T-helper 2 cell treated with Interferon-gamma antibody and Interleukin-4, amounts not matched to agents 5 μg/mL and 100 μg/mL, for 36 hours (primary cell): ENCODE results near the gene COL4A1.

Source experiments
- DNase-seq: peaks from one replicate; pipeline ENCODE4 v3.0.0; 2021; ENCODE audit warnings: low spot score
- H3K27ac Mint-ChIP-seq: one replicate; pipeline ENCODE4 v1.8.0; 2021; ENCODE audit warnings: mild to moderate bottlenecking, mixed read lengths
- H3K27me3 Mint-ChIP-seq: one replicate; pipeline ENCODE4 v1.8.0; 2021; ENCODE audit warnings: low read depth, mixed read lengths
- H3K36me3 Mint-ChIP-seq: one replicate; pipeline ENCODE4 v1.8.0; 2021; ENCODE audit warnings: low read depth, mixed read lengths
- H3K4me1 Mint-ChIP-seq: one replicate; pipeline ENCODE4 v1.8.0; 2021; ENCODE audit warnings: low read depth, mixed read lengths
- H3K4me3 Mint-ChIP-seq: one replicate; pipeline ENCODE4 v1.8.0; 2022; ENCODE audit warnings: mild to moderate bottlenecking, moderate library complexity, mixed read lengths
- H3K9me3 Mint-ChIP-seq: one replicate; pipeline ENCODE4 v1.8.0; 2021; ENCODE audit warnings: mixed read lengths

The COL4A1 gene

DNA sequence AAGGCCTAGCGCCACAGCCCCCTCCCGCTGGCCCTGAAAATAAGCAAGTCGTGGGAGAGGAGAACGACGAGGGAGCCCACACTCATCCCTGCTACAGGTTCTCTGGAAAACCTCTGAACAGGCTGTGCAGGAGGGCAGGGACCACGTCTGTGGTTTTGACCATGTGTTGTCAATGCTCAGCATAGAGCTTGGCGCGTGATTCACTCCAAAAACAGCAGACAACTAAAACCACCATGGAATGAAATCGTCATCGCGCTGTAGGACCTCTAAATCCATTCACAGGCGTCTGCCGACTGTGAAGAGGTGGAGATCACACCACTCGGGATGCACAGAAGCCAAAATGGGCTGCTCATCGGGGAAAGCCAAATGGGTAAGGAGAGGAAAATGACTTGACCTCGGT lies 121.3 kb downstream of the COL4A1 start:
- Mint-ChIP-seq H3K36me3 (no peaks in the 10 kb centered on the region), H3K27me3 (no peaks in the 10 kb centered on the region), H3K27ac (no peak overlapping the region), H3K4me1 (no peaks in the 10 kb centered on the region), H3K4me3 (no peak overlapping the region), H3K9me3 (no peaks in the 10 kb centered on the region)
- DNase-seq, result no peak

DNA sequence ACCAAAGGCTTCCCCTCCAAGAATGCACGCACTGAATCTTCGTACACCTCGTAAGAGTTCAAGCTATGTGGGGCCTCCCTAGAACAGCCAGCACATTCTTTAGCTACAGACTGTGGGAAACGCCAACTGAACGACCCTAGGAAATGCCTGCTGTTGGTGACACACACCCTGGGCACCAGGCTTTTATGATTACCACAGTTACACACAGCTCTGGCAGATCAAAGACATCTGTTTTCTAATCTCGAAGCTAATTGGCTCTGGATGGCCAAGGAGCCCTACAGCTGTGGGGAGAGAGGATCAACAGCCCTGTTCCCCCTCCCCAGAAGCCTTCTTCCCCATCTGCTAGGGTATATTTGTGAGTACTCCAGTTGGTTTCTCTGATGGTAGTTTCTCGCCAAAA lies 123.0 kb downstream of the COL4A1 start:
- no peak overlapping the region for H3K27ac Mint-ChIP-seq
- no peak for DNase-seq
- H3K27me3 Mint-ChIP-seq, result no peaks in the 10 kb centered on the region
- no peaks in the 10 kb centered on the region for H3K9me3 Mint-ChIP-seq
- no peaks in the 10 kb centered on the region for H3K4me1 Mint-ChIP-seq
- H3K4me3 Mint-ChIP-seq, result no peak overlapping the region
- no peaks in the 10 kb centered on the region for H3K36me3 Mint-ChIP-seq

DNA sequence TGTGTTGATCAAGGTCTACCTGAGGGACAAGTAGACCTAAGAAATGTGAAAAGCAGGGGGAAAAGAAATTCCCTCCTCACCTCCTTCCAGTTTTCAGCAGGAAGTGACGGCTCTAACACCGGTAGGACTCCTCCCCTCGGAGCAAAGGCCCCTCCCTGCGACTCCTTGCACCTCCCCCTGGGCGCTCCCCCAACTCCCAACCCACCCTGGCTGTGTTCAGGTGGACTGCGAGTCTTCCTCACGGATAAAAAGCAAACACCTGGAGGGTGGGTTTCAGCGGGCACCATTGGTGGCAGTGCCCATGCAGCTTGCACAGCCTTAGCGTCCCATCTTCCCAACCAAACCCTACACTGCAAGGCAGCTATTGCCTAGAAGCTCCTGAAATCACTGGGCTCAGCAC lies 124.5 kb downstream of the COL4A1 start:
- Mint-ChIP-seq H3K27me3 (no peaks in the 10 kb centered on the region), H3K27ac (no peak overlapping the region), H3K9me3 (no peaks in the 10 kb centered on the region), H3K4me1 (no peaks in the 10 kb centered on the region), H3K36me3 (no peaks in the 10 kb centered on the region), H3K4me3 (no peak overlapping the region)
- no peak for DNase-seq

GRCh38 chr13:110182003-110182402 lies 125.0 kb downstream of the COL4A1 start:
- H3K27ac Mint-ChIP-seq, result no peak overlapping the region
- no peaks in the 10 kb centered on the region for H3K4me1 Mint-ChIP-seq
- no peak for DNase-seq
- no peak overlapping the region for H3K4me3 Mint-ChIP-seq
- no peaks in the 10 kb centered on the region for H3K9me3 Mint-ChIP-seq
- no peaks in the 10 kb centered on the region for H3K27me3 Mint-ChIP-seq
- H3K36me3 Mint-ChIP-seq, result no peaks in the 10 kb centered on the region

DNA sequence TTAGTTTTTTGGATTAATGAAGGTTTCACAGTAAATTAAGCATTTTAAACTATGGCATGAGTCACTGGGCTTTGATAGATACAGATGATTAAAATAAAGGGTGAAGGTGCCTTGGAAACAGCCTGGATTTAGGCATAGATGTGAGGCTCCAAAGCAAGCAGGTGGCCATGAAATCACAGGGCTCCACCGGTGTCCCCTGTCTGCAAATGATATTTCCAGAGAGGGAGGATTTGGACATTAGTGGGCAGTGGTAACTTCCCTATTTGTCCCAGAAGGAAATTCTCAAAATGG lies 127.2 kb downstream of the COL4A1 start:
- no peak for DNase-seq
- no peaks in the 10 kb centered on the region for H3K36me3 Mint-ChIP-seq
- peaks cover 1% of the 10 kb centered on the region for H3K9me3 Mint-ChIP-seq
- no peak overlapping the region for H3K27ac Mint-ChIP-seq
- no peak overlapping the region for H3K4me3 Mint-ChIP-seq
- H3K27me3 Mint-ChIP-seq, result no peaks in the 10 kb centered on the region
- H3K4me1 Mint-ChIP-seq, result no peaks in the 10 kb centered on the region

DNA sequence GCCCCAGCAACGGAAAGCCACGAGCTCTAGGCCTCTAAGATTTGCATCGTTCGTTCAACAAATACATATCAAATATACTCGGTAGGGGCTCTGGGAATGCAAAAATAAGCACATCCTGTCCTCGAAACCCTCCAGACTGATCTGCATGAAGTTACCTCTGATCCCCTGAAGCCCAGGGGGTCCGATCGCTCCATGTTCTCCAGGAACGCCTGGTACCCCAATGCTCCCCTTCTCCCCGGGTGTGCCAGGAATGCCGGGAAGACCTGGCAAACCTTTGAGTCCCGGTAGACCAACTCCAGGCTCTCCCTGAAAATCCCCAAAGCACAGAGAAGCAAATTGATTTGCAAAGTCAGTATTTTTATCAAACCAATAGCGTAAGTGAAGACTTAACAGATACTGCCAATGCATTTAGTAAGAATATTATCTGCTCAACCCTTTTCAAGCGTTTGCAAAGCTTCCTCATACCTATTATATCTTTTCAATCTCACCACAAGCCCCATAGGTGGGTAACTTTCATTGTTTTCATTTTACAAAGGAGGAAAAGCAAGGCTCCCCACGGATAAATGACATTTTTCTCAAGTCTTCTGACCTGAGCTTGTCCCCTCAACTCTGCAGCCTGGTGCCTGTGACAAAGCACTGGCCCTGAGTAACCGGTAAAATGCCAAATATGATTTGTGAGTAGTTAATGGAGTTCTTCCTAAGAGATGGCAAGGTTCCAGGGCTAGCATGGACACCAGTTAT lies 127.7 kb downstream of the COL4A1 start:
- Mint-ChIP-seq H3K9me3 (peaks cover 4% of the 10 kb centered on the region), H3K4me3 (no peak overlapping the region), H3K36me3 (no peaks in the 10 kb centered on the region), H3K27ac (no peak overlapping the region), H3K27me3 (no peaks in the 10 kb centered on the region), H3K4me1 (no peaks in the 10 kb centered on the region)
- DNase-seq, result no peak

- no peak for DNase-seq
- Mint-ChIP-seq H3K36me3 (no peaks in the 10 kb centered on the region), H3K4me3 (no peak overlapping the region), H3K9me3 (peaks cover 11% of the 10 kb centered on the region), H3K27me3 (no peaks in the 10 kb centered on the region), H3K4me1 (no peaks in the 10 kb centered on the region), H3K27ac (no peak overlapping the region)
Measured at GRCh38 chr13:110177790-110178189, 129.2 kb downstream of the COL4A1 start.

GRCh38 chr13:110176431-110176830 lies 130.5 kb downstream of the COL4A1 start:
- H3K4me3 Mint-ChIP-seq, result no peak overlapping the region
- no peaks in the 10 kb centered on the region for H3K36me3 Mint-ChIP-seq
- H3K27ac Mint-ChIP-seq, result no peak overlapping the region

GRCh38 chr13:110173247-110173818 lies 133.6 kb downstream of the COL4A1 start:
- Mint-ChIP-seq H3K9me3 (peaks cover 11% of the 10 kb centered on the region), H3K4me1 (no peaks in the 10 kb centered on the region)

More at GRCh38 chr13:110176431-110176830, 130.5 kb downstream of the COL4A1 start:
- H3K27me3 Mint-ChIP-seq, result no peaks in the 10 kb centered on the region
- H3K9me3 Mint-ChIP-seq, result peaks cover 11% of the 10 kb centered on the region
- H3K4me1 Mint-ChIP-seq, result no peaks in the 10 kb centered on the region
- no peak for DNase-seq

DNA sequence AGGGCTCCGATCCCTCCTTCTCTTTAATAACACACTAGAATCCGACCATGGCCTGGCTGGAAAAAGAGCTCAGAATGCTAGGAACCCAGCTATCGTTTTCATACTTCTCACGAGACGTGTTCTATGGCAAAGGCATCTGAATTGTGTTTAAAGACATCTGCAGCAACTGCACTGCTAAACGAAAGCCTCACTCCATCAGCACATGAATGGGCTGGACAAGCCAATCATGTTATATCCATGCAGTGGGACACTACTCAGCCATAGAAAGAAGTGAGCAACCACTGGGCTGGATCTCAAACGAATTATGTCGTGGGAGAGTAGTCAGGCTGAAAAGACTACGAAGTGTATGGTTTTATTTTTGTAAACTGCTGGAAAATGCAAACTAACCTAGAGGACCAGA lies 136.1 kb downstream of the COL4A1 start:
- H3K9me3 Mint-ChIP-seq, result peaks cover 11% of the 10 kb centered on the region
- H3K27ac Mint-ChIP-seq, result no peak overlapping the region
- H3K4me3 Mint-ChIP-seq, result no peak overlapping the region
- H3K4me1 Mint-ChIP-seq, result no peaks in the 10 kb centered on the region
- H3K36me3 Mint-ChIP-seq, result no peaks in the 10 kb centered on the region
- no peaks in the 10 kb centered on the region for H3K27me3 Mint-ChIP-seq
- no peak for DNase-seq

More at GRCh38 chr13:110173247-110173818, 133.6 kb downstream of the COL4A1 start:
- DNase-seq, result no peak
- Mint-ChIP-seq H3K27me3 (no peaks in the 10 kb centered on the region), H3K36me3 (no peaks in the 10 kb centered on the region), H3K4me3 (no peak overlapping the region), H3K27ac (no peak overlapping the region)

DNA sequence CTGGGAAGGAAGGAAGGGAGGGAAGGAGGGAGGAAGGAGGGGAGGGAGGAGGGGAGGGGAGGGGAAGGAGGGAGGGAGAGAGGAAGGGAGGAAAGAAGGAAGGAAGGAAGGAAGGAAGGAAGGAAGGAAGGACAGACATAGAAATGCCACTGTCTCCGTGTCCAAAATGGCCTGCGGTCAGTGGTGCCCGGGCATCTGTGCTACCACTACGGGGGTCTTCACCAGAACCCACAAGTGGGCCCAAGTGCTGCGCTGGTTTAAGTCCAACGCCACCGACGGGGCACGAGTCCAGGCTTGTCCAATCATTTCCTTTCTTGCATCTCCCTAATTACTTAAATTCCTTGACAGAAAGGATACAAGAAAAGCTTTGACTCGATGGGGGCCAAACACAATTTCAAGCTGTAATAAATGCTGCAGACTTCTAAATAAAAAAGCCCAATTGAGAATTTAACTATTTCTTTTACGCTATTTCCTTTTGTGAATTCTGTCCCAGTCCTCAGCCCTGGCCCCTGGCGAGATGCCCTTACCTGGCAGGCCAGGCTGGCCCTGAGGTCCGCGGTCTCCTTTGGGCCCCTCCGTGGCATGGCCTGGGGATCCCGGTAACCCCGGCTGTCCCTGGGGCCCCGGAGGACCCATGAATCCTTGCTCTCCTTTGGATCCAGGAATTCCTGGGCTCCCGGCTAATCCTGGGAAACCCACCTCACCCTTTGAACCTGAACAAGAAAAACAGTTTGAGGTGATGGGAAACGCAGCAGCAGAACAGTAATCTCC lies 136.8 kb downstream of the COL4A1 start:
- H3K27me3 Mint-ChIP-seq, result no peaks in the 10 kb centered on the region
- H3K4me1 Mint-ChIP-seq, result no peaks in the 10 kb centered on the region
- H3K27ac Mint-ChIP-seq, result no peak overlapping the region
- H3K9me3 Mint-ChIP-seq, result peaks cover 11% of the 10 kb centered on the region
- H3K36me3 Mint-ChIP-seq, result no peaks in the 10 kb centered on the region
- H3K4me3 Mint-ChIP-seq, result no peak overlapping the region
- DNase-seq, result no peak

GRCh38 chr13:110168999-110169933 lies 137.7 kb downstream of the COL4A1 start:
- Mint-ChIP-seq H3K27ac (no peak overlapping the region), H3K4me3 (no peak overlapping the region), H3K27me3 (no peaks in the 10 kb centered on the region), H3K36me3 (no peaks in the 10 kb centered on the region), H3K4me1 (no peaks in the 10 kb centered on the region), H3K9me3 (peaks cover 7% of the 10 kb centered on the region)
- DNase-seq, result no peak

DNA sequence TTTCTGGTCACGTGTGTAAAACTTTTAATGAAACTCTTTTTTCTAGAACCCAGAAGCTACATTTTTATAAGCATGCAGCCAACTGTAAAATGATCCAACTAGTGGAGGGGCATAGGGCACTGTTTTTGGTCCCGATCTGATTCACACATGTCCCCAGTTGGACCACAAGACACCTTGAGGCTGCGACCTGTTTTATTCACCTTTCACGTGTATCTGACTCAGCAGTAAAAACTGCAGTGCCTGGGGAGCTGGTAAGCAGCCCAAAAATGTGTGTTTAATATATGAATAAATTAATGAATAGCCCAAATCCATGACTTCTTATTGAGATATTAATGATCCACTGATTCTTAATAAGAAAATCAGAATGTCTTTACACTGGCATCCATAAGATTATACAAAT lies 140.4 kb downstream of the COL4A1 start:
- Mint-ChIP-seq H3K9me3 (no peaks in the 10 kb centered on the region), H3K27me3 (no peaks in the 10 kb centered on the region), H3K36me3 (no peaks in the 10 kb centered on the region), H3K4me1 (no peaks in the 10 kb centered on the region), H3K4me3 (no peak overlapping the region), H3K27ac (no peak overlapping the region)
- DNase-seq, result no peak

- no peak overlapping the region for H3K27ac Mint-ChIP-seq
- no peak overlapping the region for H3K4me3 Mint-ChIP-seq
- H3K36me3 Mint-ChIP-seq, result no peaks in the 10 kb centered on the region
- H3K9me3 Mint-ChIP-seq, result no peaks in the 10 kb centered on the region
- DNase-seq, result no peak
- H3K4me1 Mint-ChIP-seq, result no peaks in the 10 kb centered on the region
- no peaks in the 10 kb centered on the region for H3K27me3 Mint-ChIP-seq
Measured at GRCh38 chr13:110164706-110165105, 142.3 kb downstream of the COL4A1 start.
